Activated T-helper 17 cell treated with anti-CD3 and anti-CD28 coated beads, Interleukin-2, amount 50 U/mL, for 72 hours (primary cell): ENCODE measurements around the gene RAB9B. TPM values are rescaled to one million over a fixed set of nuclear protein-coding genes. Genes with fewer than 3 reads are reported as not detected.
"Not testable (repeated sequence)": the region's sequence is repeated elsewhere in the genome, so short reads cannot be mapped to it uniquely, and the experiment has no call there.

ENCODE experiments used
- ATAC-seq: fragments of 150-1000 bp; cut with Tn5 transposase; replicated peaks from 2 replicates; pipeline ENCODE4 v1.10.0; 2021; ENCODE audit warnings: mild to moderate bottlenecking, moderate library complexity
- H3K27ac Mint-ChIP-seq: one replicate; pipeline ENCODE4 v1.8.0; 2022; ENCODE audit warnings: mixed read lengths
- H3K27me3 Mint-ChIP-seq: one replicate; pipeline ENCODE4 v1.8.0; 2022; ENCODE audit warnings: mixed read lengths
- H3K36me3 Mint-ChIP-seq: one replicate; pipeline ENCODE4 v1.8.0; 2022; ENCODE audit warnings: low read depth, mild to moderate bottlenecking, mixed read lengths
- H3K4me1 Mint-ChIP-seq: one replicate; pipeline ENCODE4 v1.8.0; 2022; ENCODE audit warnings: mixed read lengths
- H3K4me3 Mint-ChIP-seq: one replicate; pipeline ENCODE4 v1.8.0; 2022; ENCODE audit warnings: mild to moderate bottlenecking, mixed read lengths
- H3K9me3 Mint-ChIP-seq: one replicate; pipeline ENCODE4 v1.8.0; 2022; ENCODE audit warnings: mixed read lengths
- total RNA-seq, 2 donors: library from RNA; stranded (reverse); gene quantifications; one replicate each; pipeline ENCODE4 v1.2.3, GENCODE V29; 2022

Gene RAB9B
- total RNA-seq, 2 donors from 2014 or later, result 0.86 to 1.3 TPM

- H3K4me1 Mint-ChIP-seq, result no peaks in the 10 kb centered on the region
- ATAC-seq, result no peak
- H3K4me3 Mint-ChIP-seq, result no peak overlapping the region
Observed at GRCh38 chrX:103828529-103828928, 3.5 kb downstream of the RAB9B start.

GRCh38 chrX:103825881-103826280 lies 6.2 kb downstream of the RAB9B start:
- Mint-ChIP-seq H3K9me3 (no peaks in the 10 kb centered on the region), H3K4me1 (no peaks in the 10 kb centered on the region), H3K36me3 (no peaks in the 10 kb centered on the region), H3K27ac (no peak overlapping the region), H3K4me3 (no peak overlapping the region), H3K27me3 (no peaks in the 10 kb centered on the region)
- no peak for ATAC-seq

More at GRCh38 chrX:103828529-103828928, 3.5 kb downstream of the RAB9B start:
- peaks cover 4% of the 10 kb centered on the region for H3K27me3 Mint-ChIP-seq
- no peaks in the 10 kb centered on the region for H3K36me3 Mint-ChIP-seq
- H3K27ac Mint-ChIP-seq, result no peak overlapping the region
- no peaks in the 10 kb centered on the region for H3K9me3 Mint-ChIP-seq

DNA sequence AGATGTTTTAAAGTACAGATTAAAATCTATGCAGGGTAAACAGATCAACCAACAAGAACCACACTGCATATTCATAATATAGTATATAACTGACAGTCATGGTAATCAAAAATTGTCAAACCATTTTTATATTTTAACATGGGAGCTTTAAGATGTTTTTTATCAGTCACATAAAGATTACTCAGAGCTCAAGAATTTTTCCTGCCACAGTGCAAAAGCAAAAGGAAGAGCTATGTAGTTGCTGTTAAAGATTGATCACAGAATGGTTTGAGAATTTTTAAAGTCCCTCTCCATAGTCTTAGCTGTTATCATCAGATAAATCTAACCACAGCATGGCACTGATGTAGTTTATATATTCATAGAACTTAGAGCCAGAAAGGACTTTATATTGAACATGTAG lies 8.5 kb downstream of the RAB9B start:
- Mint-ChIP-seq H3K9me3 (no peaks in the 10 kb centered on the region), H3K4me1 (no peaks in the 10 kb centered on the region), H3K27ac (no peak overlapping the region), H3K27me3 (no peaks in the 10 kb centered on the region), H3K4me3 (no peak overlapping the region), H3K36me3 (no peaks in the 10 kb centered on the region)
- no peak for ATAC-seq

DNA sequence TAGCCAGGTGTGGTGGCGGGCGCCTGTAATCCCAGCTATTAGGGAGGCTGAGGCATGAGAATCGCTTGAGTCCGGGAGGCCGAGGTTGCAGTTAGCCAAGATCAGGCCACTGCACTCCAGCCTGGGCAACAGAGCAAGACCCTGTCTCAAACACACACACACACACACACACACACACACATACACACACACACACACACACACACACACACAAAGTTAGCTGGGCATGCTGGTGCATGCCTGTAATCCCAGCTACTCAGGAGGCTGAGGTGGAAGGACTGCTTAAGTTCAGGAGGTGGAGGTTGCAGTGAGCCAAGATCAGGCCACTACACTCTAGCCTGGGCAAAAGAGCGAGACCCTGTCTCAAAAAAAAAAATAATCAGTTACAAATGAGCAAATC lies 11.3 kb downstream of the RAB9B start:
- not testable (repeated sequence) for H3K4me1 Mint-ChIP-seq, H3K27me3 Mint-ChIP-seq, H3K27ac Mint-ChIP-seq, H3K9me3 Mint-ChIP-seq, H3K4me3 Mint-ChIP-seq, H3K36me3 Mint-ChIP-seq, ATAC-seq

DNA sequence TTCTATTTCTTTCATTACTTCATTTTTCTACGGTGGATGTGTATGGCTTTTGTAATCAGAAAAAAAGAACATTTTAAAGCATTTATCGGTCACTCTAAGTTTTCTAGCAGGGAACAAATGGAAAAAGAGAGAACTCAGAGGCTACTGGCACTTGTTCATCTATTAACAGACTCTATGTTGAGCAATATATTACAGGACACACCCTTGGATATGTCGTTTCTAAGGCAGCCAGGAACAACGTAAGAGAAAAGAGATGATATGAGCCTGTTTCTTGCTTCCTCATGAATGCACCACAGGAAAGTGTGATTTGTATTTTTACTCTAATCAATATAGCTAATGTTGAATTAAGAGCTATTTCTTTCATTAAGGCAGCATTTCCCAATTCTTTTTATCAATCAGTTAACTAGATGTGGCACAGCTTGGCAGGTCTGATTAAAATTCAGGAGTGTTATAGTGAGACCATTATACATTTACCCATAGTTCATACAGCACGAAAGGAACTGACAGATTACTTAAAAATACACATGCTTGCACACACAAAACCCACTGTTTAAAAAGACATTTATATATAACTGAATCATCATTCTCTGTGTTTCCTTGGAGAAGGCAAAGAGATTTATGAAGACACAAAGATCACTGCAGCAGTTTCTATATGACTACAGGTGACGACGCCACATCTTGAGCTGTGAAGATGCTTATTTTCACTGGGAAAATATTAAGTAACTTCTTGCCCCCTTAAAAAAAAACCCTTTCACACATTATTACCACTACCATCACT lies 13.0 kb downstream of the RAB9B start:
- Mint-ChIP-seq H3K27ac (no peak overlapping the region), H3K9me3 (no peaks in the 10 kb centered on the region), H3K27me3 (peaks cover 11% of the 10 kb centered on the region), H3K36me3 (no peaks in the 10 kb centered on the region), H3K4me3 (no peak overlapping the region), H3K4me1 (no peaks in the 10 kb centered on the region)
- ATAC-seq, result peak; percentile 19

DNA sequence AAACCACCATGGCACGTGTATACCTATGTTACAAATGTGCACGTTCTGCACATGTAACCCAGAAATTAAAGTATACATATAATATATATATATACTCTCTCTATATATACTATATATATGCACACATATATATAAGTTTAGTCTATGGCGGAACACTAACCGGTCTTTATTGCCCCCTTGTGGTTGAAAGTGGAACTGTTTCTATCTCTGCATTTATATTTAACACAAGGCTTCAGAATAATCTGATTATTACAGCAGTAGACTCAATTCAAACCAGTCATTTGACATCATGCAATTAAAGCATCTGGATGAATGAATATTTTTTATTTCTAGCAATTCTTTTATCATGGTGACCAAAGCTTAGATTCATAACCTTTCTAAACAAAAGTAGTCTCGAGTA lies 14.6 kb downstream of the RAB9B start:
- Mint-ChIP-seq H3K27me3 (peaks cover 11% of the 10 kb centered on the region), H3K36me3 (no peaks in the 10 kb centered on the region), H3K4me3 (no peak overlapping the region), H3K4me1 (no peaks in the 10 kb centered on the region), H3K27ac (no peak overlapping the region), H3K9me3 (no peaks in the 10 kb centered on the region)
- ATAC-seq, result peak; percentile 44

DNA sequence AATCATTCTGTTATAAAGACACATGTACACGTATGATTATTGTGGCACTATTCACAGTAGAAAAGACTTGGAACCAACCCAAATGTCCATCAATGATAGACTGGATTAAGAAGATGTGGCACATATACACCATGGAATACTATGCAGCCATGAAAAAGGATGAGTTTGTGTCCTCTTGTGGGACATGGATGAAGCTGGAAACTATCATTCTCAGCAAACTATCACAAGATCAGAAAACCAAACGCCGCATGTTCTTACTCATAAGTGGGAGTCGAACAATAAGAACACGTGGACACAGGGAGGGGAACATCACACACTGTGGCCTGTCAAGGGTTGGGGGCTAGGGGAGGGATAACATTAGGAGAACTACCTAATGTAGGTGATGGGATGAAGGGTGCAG lies 15.0 kb downstream of the RAB9B start:
- H3K27me3 Mint-ChIP-seq, result peaks cover 11% of the 10 kb centered on the region
- not testable (repeated sequence) for H3K36me3 Mint-ChIP-seq, H3K4me3 Mint-ChIP-seq, ATAC-seq, H3K4me1 Mint-ChIP-seq, H3K27ac Mint-ChIP-seq, H3K9me3 Mint-ChIP-seq

- ATAC-seq, result no peak
- peaks cover 11% of the 10 kb centered on the region for H3K27me3 Mint-ChIP-seq
- no peak overlapping the region for H3K4me3 Mint-ChIP-seq
- H3K4me1 Mint-ChIP-seq, result no peaks in the 10 kb centered on the region
- no peaks in the 10 kb centered on the region for H3K9me3 Mint-ChIP-seq
- H3K27ac Mint-ChIP-seq, result no peak overlapping the region
- H3K36me3 Mint-ChIP-seq, result no peaks in the 10 kb centered on the region
Observed at GRCh38 chrX:103811858-103812257, 20.2 kb downstream of the RAB9B start.

- Mint-ChIP-seq H3K27ac (peak overlapping the region; percentile 28), H3K36me3 (no peaks in the 10 kb centered on the region), H3K27me3 (no peaks in the 10 kb centered on the region), H3K4me3 (peak overlapping the region; percentile 19), H3K9me3 (no peaks in the 10 kb centered on the region), H3K4me1 (no peaks in the 10 kb centered on the region)
- peak; percentile 99 for ATAC-seq
Observed at GRCh38 chrX:103806862-103807474, 25.1 kb downstream of the RAB9B start.

- no peaks in the 10 kb centered on the region for H3K27me3 Mint-ChIP-seq
- H3K36me3 Mint-ChIP-seq, result no peaks in the 10 kb centered on the region
- no peak overlapping the region for H3K4me3 Mint-ChIP-seq
- no peak for ATAC-seq
- H3K9me3 Mint-ChIP-seq, result no peaks in the 10 kb centered on the region
- H3K27ac Mint-ChIP-seq, result no peak overlapping the region
- no peaks in the 10 kb centered on the region for H3K4me1 Mint-ChIP-seq
Observed at GRCh38 chrX:103805860-103806259, 26.2 kb downstream of the RAB9B start.

GRCh38 chrX:103800318-103800717 lies 31.7 kb downstream of the RAB9B start:
- H3K4me1 Mint-ChIP-seq, result no peaks in the 10 kb centered on the region
- H3K9me3 Mint-ChIP-seq, result no peaks in the 10 kb centered on the region
- no peaks in the 10 kb centered on the region for H3K27me3 Mint-ChIP-seq
- no peaks in the 10 kb centered on the region for H3K36me3 Mint-ChIP-seq
- peak; percentile 65 for ATAC-seq
- H3K4me3 Mint-ChIP-seq, result no peak overlapping the region
- no peak overlapping the region for H3K27ac Mint-ChIP-seq

GRCh38 chrX:103797691-103798090 lies 34.4 kb downstream of the RAB9B start:
- ATAC-seq, result no peak
- H3K27me3 Mint-ChIP-seq, result no peaks in the 10 kb centered on the region
- no peaks in the 10 kb centered on the region for H3K4me1 Mint-ChIP-seq
- H3K36me3 Mint-ChIP-seq, result no peaks in the 10 kb centered on the region
- no peak overlapping the region for H3K4me3 Mint-ChIP-seq
- H3K9me3 Mint-ChIP-seq, result no peaks in the 10 kb centered on the region
- no peak overlapping the region for H3K27ac Mint-ChIP-seq

- Mint-ChIP-seq H3K9me3 (no peaks in the 10 kb centered on the region), H3K4me3 (no peak overlapping the region), H3K27me3 (no peaks in the 10 kb centered on the region), H3K36me3 (no peaks in the 10 kb centered on the region), H3K4me1 (no peaks in the 10 kb centered on the region), H3K27ac (no peak overlapping the region)
- ATAC-seq, result no peak
Observed at GRCh38 chrX:103794119-103794518, 37.9 kb downstream of the RAB9B start.

- Mint-ChIP-seq H3K36me3 (no peaks in the 10 kb centered on the region), H3K27ac (no peak overlapping the region), H3K4me1 (no peaks in the 10 kb centered on the region), H3K27me3 (no peaks in the 10 kb centered on the region), H3K9me3 (no peaks in the 10 kb centered on the region), H3K4me3 (no peak overlapping the region)
- no peak for ATAC-seq
Observed at GRCh38 chrX:103793545-103793940, 38.5 kb downstream of the RAB9B start.

- no peak for ATAC-seq
- Mint-ChIP-seq H3K9me3 (no peaks in the 10 kb centered on the region), H3K4me1 (no peaks in the 10 kb centered on the region), H3K27me3 (no peaks in the 10 kb centered on the region), H3K36me3 (no peaks in the 10 kb centered on the region), H3K4me3 (no peak overlapping the region), H3K27ac (no peak overlapping the region)
Observed at GRCh38 chrX:103792916-103793544, 39.0 kb downstream of the RAB9B start.
